GM12865 (cell line): Measurements from ENCODE around the gene PTF1A.

ENCODE experiments used
- DNase-seq: peaks from one replicate; pipeline ENCODE4 v3.0.0; 2010; ENCODE audit warnings: low read depth
- H3K4me3 ChIP-seq: 2 replicates; pipeline ENCODE4 v1.5.1; 2011; ENCODE audit warnings: mild to moderate bottlenecking, low read depth, low read length, control low read depth
- TF ChIP-seq, protein P1 (sequence below): IDR thresholded peaks from 2 replicates; pipeline ENCODE4 v1.5.1; 2011; ENCODE audit warnings: low read length, control low read depth, low read depth, inconsistent platforms; ENCODE audit not compliant: insufficient read depth; ENCODE audit errors: missing control alignments

The PTF1A gene

DNA sequence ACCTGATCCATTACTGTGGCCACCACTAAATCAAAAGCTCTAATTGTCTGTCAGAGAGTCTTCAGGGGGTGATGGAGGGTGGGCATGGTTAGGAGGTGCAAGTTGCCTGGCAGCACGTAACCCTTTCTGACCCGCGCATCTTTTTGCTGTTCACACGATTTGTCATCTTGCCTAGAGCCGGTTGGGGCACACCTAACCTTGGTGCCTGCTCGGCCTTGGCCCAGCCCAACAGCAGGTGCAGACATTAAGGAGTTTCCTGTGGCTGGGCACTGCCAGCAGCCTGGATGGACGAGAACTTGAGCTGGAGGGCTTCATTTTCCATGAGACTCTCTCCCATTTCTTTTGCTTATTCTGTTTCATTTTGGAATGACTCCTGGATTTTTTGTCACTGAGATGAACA lies 41.0 kb upstream of the PTF1A start:
- TF ChIP-seq, protein P1, sequence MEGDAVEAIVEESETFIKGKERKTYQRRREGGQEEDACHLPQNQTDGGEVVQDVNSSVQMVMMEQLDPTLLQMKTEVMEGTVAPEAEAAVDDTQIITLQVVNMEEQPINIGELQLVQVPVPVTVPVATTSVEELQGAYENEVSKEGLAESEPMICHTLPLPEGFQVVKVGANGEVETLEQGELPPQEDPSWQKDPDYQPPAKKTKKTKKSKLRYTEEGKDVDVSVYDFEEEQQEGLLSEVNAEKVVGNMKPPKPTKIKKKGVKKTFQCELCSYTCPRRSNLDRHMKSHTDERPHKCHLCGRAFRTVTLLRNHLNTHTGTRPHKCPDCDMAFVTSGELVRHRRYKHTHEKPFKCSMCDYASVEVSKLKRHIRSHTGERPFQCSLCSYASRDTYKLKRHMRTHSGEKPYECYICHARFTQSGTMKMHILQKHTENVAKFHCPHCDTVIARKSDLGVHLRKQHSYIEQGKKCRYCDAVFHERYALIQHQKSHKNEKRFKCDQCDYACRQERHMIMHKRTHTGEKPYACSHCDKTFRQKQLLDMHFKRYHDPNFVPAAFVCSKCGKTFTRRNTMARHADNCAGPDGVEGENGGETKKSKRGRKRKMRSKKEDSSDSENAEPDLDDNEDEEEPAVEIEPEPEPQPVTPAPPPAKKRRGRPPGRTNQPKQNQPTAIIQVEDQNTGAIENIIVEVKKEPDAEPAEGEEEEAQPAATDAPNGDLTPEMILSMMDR: no peak
- DNase-seq: no peak
- no peak overlapping the region for H3K4me3 ChIP-seq

DNA sequence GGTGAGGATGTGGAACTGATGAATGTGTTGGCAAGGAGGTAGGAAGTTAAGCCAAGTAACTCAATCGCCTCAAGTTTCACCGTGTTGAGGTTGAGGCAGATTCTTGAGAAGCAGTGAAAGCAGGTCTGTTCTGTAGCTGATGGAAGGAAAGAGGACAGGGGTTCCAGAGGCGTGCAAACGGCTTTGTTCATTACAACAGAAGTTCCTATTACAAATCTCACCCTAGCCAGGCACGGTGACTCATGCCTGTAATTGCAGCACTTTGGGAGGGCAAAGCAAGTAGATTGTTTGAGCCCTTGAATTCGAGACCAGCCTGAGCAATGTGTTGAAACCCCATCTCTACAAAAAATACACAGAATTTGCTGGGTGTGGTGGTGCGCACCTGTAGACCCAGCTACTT lies 36.9 kb upstream of the PTF1A start:
- DNase-seq: no peak
- TF ChIP-seq, protein P1: no peak
- H3K4me3 ChIP-seq: no peak overlapping the region

DNA sequence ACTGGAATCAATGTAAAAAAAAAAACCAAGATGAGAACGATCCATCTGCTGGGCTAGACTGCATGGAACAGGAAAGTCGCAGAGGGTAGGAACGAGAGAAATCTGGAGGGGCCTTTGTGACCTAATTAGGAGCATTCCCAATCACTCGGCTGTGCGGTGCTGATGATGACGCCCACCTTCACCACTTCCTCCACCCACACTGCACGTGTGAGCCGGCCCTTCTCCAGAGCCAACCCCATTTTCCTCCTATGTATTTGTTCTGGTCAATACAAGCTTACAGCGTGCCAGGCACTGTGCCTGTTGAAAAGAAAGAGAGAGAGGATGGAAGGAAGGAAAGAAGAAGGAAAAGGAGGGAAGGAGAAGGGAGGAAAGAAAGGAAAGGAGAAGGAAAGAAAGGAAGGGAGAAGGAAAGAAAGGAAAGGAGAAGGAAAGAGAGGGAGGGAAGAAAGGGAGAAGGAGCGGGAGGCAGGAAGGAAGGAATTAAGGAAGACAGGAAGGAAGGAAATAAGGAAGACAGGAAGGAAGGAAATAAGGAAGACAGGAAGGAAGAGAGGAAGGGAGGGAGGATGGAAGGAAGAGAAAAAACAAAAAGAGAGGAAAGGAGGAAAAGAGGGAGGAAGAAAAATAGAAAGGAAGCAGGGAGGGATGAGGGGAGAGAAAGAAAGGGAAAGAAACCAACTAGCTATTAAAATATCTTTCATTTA lies 35.5 kb upstream of the PTF1A start:
- TF ChIP-seq, protein P1: no peak
- H3K4me3 ChIP-seq: no peak overlapping the region
- DNase-seq: no peak

DNA sequence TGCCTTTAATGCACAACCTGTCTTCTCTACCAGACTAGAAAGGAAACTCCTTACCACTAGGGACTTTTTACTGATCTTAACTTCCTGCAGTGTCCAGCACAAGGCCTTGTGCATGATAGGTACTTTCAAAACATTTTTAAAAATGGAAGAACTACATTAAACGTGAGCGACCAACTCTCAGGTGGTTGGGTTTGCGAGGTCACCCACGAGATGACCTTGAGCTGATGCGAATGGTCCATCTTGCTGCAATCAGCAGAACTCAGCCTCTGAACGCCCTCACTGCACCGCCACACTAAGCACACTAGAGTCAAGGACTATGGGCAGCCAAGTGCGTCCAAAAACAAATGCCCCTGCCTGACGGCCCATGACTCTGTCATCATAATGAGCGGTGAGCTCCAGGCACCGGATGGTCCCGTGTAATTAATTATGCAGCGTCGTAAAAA lies 34.9 kb upstream of the PTF1A start:
- TF ChIP-seq, protein P1: no peak
- H3K4me3 ChIP-seq: no peak overlapping the region
- DNase-seq: peak; percentile 69

DNA sequence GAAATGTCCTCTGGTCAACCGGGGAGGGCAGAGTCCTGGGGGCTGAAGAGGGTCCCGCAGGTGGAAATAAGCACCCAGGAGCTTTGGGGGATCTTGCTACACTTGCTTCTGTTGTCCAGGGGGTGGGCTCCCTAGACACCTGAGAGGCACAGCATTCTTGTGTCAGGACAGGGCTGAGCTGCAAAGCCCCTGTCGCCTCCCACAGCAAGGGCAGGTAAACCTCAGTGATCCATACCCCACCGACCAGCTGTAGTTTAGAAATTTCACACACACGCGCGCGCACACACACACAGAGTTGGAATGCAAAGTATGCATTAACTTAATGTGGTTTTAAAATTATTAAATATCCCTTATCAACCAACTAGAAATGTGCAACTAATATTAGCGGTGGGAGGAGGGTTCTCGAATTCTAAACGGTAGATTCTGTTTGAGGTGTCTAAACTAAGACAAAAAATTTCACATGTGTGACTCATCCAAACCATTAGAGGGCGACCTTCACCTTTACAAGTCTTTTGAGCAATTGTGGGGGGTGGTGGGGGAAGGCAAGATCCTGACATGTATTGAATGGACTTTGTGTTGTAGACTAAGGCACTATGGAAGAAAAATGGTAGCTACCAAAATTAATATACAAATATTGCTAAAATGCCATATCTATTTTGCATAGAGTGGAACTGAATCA lies 34.3 kb upstream of the PTF1A start:
- DNase-seq: peak; percentile 70
- TF ChIP-seq, protein P1: peak; percentile 42
- H3K4me3 ChIP-seq: no peak overlapping the region

DNA sequence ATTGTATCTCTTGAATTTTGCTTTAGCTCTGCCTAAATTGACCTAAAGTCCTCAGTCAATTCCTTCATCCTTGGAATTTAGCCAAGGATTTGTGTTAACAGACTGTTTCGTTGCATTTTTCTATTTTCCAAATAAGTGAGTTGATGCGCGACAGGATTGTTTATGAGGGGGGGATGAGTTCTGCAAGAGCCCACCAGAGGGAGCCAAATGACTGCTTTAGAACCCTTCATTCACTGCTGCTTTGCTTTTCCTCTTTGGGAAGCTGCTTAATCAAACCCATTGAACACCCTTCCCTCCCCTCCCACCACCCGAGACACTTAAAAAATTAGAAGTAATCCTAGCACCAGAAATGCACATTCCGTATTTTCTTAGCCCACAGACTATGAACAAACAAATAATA lies 33.7 kb upstream of the PTF1A start:
- TF ChIP-seq, protein P1: peak; percentile 79
- DNase-seq: peak; percentile 73
- no peak overlapping the region for H3K4me3 ChIP-seq
